Stimulated activated CD4-positive, alpha-beta T cell treated with anti-CD3 and anti-CD28 coated beads, Interleukin-15, amount 100 ng/mL, for 48 hours (primary cell): ENCODE data around the gene NCOA6.
A peak's percentile ranks its signal among the peaks of the same experiment; 100 is the strongest.
"Not testable (repeated sequence)": the region's sequence is repeated elsewhere in the genome, so short reads cannot be mapped to it uniquely, and the experiment has no call there.

ENCODE experiments used
- DNase-seq, 2 donors: peaks; one replicate each; pipeline ENCODE4 v3.0.0-alpha.2; 2020; ENCODE audit warnings: low read depth in 2 of 2

Gene NCOA6

GRCh38 chr20:34720266-34720665 lies 105.2 kb downstream of the NCOA6 start:
- DNase-seq = no peak

- not testable (repeated sequence) for DNase-seq
These were observed 106.0 kb downstream of the NCOA6 start for GRCh38 chr20:34719242-34720017.

GRCh38 chr20:34717230-34718095 lies 108.0 kb downstream of the NCOA6 start:
- DNase-seq = no peak

- DNase-seq = no peak
These were observed 108.6 kb downstream of the NCOA6 start for GRCh38 chr20:34716921-34717229.

GRCh38 chr20:34715384-34715783 lies 110.1 kb downstream of the NCOA6 start:
- no peak for DNase-seq

GRCh38 chr20:34713944-34714515 lies 111.4 kb downstream of the NCOA6 start:
- DNase-seq = not testable (repeated sequence)

GRCh38 chr20:34713194-34713943 lies 112.1 kb downstream of the NCOA6 start:
- no peak for DNase-seq

- no peak for DNase-seq
These were observed 112.8 kb downstream of the NCOA6 start for GRCh38 chr20:34712525-34713192.

- DNase-seq = no peak
These were observed 113.5 kb downstream of the NCOA6 start for GRCh38 chr20:34711813-34712430.

GRCh38 chr20:34710861-34711574 lies 114.4 kb downstream of the NCOA6 start:
- no peak for DNase-seq

- DNase-seq = no peak
These were observed 114.9 kb downstream of the NCOA6 start for GRCh38 chr20:34710568-34710839.

- peak in 1 of 2 donors; percentile 25 for DNase-seq
These were observed 115.5 kb downstream of the NCOA6 start for GRCh38 chr20:34709831-34710567.

- DNase-seq = peak; percentile 71 to 76
These were observed 116.2 kb downstream of the NCOA6 start for GRCh38 chr20:34709044-34709830.

- peak in 1 of 2 donors; percentile 43 for DNase-seq
These were observed 116.8 kb downstream of the NCOA6 start for GRCh38 chr20:34708621-34709043.

GRCh38 chr20:34706912-34707784 lies 118.3 kb downstream of the NCOA6 start:
- DNase-seq = no peak

GRCh38 chr20:34706302-34706875 lies 119.1 kb downstream of the NCOA6 start:
- DNase-seq = no peak
